ENCODE data around the gene GPC5.

Gene GPC5

GRCh38 chr13:91740756-91741155 lies 342.3 kb downstream of the GPC5 start:
- TF ChIP-seq POLR2AphosphoS5 (IDR thresholded peaks at IDR 0.05; ENCODE audit: low read depth, low read length): no peak
- TF ChIP-seq TAF1 (IDR thresholded peaks at IDR 0.05; ENCODE audit: borderline replicate concordance, insufficient read depth, low read length): no peak

- TF ChIP-seq POLR2AphosphoS5 (IDR thresholded peaks at IDR 0.05; ENCODE audit: low read depth, low read length) (no peak), TAF1 (IDR thresholded peaks at IDR 0.05; ENCODE audit: borderline replicate concordance, insufficient read depth, low read length) (no peak), FOXP2 (optimal IDR thresholded peaks at IDR 0.05; ENCODE audit: borderline replicate concordance, extremely low read depth, extremely low read length, insufficient read depth) (no peak), SIN3A (IDR thresholded peaks at IDR 0.05; ENCODE audit: borderline replicate concordance, insufficient read depth, low read length) (no peak), REST (IDR thresholded peaks at IDR 0.05; ENCODE audit: insufficient read depth in 1 of 2, low read depth in 2 of 2, low read length in 2 of 2) (no peak)
Observed at GRCh38 chr13:91741925-91742324, 343.5 kb downstream of the GPC5 start.

- no peak for TF ChIP-seq FOXP2 (optimal IDR thresholded peaks at IDR 0.05; ENCODE audit: borderline replicate concordance, extremely low read depth, extremely low read length, insufficient read depth)
- TF ChIP-seq POLR2AphosphoS5 (IDR thresholded peaks at IDR 0.05; ENCODE audit: low read depth, low read length): no peak
- no peak for TF ChIP-seq TAF1 (IDR thresholded peaks at IDR 0.05; ENCODE audit: borderline replicate concordance, insufficient read depth, low read length)
- no peak for TF ChIP-seq SIN3A (IDR thresholded peaks at IDR 0.05; ENCODE audit: borderline replicate concordance, insufficient read depth, low read length)
- no peak for TF ChIP-seq REST (IDR thresholded peaks at IDR 0.05; ENCODE audit: insufficient read depth in 1 of 2, low read depth in 2 of 2, low read length in 2 of 2)
Observed at GRCh38 chr13:91744284-91744683, 345.9 kb downstream of the GPC5 start.

- TF ChIP-seq TAF1 (IDR thresholded peaks at IDR 0.05; ENCODE audit: borderline replicate concordance, insufficient read depth, low read length) (no peak), POLR2AphosphoS5 (IDR thresholded peaks at IDR 0.05; ENCODE audit: low read depth, low read length) (no peak), REST (IDR thresholded peaks at IDR 0.05; ENCODE audit: insufficient read depth in 1 of 2, low read depth in 2 of 2, low read length in 2 of 2) (no peak), SIN3A (IDR thresholded peaks at IDR 0.05; ENCODE audit: borderline replicate concordance, insufficient read depth, low read length) (no peak), FOXP2 (optimal IDR thresholded peaks at IDR 0.05; ENCODE audit: borderline replicate concordance, extremely low read depth, extremely low read length, insufficient read depth) (no peak)
Observed at GRCh38 chr13:91745967-91746366, 347.5 kb downstream of the GPC5 start.

- no peak for TF ChIP-seq REST (IDR thresholded peaks at IDR 0.05; ENCODE audit: insufficient read depth in 1 of 2, low read depth in 2 of 2, low read length in 2 of 2)
- no peak for TF ChIP-seq POLR2AphosphoS5 (IDR thresholded peaks at IDR 0.05; ENCODE audit: low read depth, low read length)
- no peak for TF ChIP-seq SIN3A (IDR thresholded peaks at IDR 0.05; ENCODE audit: borderline replicate concordance, insufficient read depth, low read length)
- no peak for TF ChIP-seq TAF1 (IDR thresholded peaks at IDR 0.05; ENCODE audit: borderline replicate concordance, insufficient read depth, low read length)
- no peak for TF ChIP-seq FOXP2 (optimal IDR thresholded peaks at IDR 0.05; ENCODE audit: borderline replicate concordance, extremely low read depth, extremely low read length, insufficient read depth)
Observed at GRCh38 chr13:91747186-91747585, 348.8 kb downstream of the GPC5 start.

Data from PFSK-1 (cell line).